ENCODE results near the gene GALNT17.

Gene GALNT17

DNA sequence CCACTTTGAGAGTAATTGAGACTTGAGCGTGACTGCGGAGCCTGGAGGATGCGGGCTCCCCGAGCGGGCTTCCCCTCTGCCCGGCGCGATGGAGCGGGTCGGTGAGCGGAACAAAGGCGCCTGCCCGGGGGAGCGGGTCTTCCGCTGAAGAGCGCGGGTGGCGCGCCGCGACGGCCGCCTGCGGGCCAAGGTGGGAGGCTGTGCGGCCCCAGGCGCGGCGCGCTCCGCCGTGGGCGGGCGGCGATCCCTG, at the start of gene GALNT17:
Gene GALNT17, plus strand, starts transcription at position 18 of the 250 bp plus-strand sequence.
- DNase-seq = no peak

GRCh38 chr7:71095266-71095860, 36.6 kb upstream of the GALNT17 start:
- DNase-seq = no peak

GRCh38 chr7:71096351-71096750, 35.6 kb upstream of the GALNT17 start:
- no peak for DNase-seq

DNA sequence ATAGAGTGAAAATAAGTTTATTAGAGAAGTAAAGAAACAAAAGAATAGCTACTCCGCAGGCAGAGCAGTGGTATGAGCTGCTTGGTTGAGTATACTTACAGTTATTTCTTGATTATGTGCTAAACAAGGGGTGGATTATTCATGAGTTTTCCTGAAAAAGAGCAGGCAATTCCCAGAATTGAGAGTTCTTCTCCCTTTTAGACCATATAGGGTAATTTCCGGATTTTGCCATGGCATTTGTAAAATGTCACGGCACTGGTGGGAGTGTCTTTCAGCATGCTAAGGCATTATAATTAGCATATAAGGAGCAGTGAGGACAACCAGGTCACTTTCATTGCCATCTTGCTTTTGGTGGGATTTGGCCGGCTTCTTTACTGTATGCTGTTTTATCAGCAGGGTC, 25.7 kb upstream of the GALNT17 start:
- DNase-seq = no peak

GRCh38 chr7:71112436-71112835, 19.5 kb upstream of the GALNT17 start:
- DNase-seq = no peak

DNA sequence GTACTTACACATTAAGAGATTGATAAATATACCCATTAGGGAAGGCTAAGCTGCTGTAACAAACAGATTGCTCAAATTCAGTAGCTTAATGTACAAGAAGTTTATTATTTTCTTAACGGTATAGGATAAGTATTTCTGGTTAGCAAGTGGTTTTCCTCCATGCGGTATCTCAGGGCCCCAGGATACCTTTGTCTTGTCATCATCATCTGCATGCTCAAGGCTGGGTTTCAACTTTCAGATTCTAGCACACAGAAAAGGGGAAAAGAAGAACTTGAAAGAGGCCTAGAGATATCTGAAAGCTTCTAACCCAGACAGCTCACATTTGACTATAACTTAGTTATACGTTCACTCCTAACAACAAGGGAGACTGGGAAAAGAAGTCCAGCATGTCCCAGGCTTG, 11.8 kb upstream of the GALNT17 start:
- DNase-seq = no peak

- no peak for DNase-seq
These were observed 2.8 kb upstream of the GALNT17 start for GRCh38 chr7:71129126-71129525.

- DNase-seq = no peak
These were observed 1.8 kb upstream of the GALNT17 start for GRCh38 chr7:71130031-71130679.

GRCh38 chr7:71131256-71132126, 453 bp upstream of the GALNT17 start:
- no peak for DNase-seq

GRCh38 chr7:71132377-71133231, 660 bp downstream of the GALNT17 start:
- DNase-seq = no peak

- no peak for DNase-seq
These were observed 1.3 kb downstream of the GALNT17 start for GRCh38 chr7:71133232-71133622.

GRCh38 chr7:71133856-71134255, 1.9 kb downstream of the GALNT17 start:
- no peak for DNase-seq

DNA sequence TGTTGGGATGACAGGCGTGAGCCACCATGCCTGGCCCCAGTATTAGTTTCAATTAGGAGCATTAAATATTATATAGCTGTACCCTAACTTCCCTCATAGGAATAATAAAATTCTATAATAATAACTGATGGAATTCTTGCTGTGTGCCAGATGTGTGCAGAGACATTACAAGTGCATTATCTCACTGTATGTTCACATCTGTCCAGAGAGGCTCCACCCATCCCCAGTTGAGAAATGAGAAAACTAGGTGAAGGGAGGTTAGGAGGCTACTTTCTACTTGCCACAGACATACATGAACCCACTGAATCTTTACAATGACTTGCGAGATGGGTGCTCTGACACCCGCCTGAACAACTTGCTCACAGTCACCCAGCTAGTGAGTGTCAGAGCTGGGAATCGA, 3.2 kb downstream of the GALNT17 start:
- no peak for DNase-seq

DNA sequence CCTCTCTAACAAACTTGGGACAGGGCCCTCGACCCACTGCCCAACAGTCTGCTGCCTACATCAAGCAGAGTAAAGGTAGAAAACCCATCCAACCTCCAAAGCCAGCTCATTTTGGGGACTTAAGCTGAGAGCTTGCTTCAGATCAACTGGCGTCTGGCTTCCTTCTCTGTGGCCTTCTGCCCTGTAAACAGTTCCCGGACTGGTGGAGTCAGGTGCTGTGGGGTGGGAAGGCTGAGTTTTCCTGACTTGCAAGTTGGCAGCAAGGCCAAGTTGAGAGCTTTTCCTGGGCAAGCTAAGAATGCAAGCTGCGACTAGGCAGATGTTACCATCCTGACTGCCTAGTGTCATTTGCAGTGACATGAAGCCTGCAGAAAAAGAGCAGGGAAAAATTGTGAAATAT, 3.7 kb downstream of the GALNT17 start:
- no peak for DNase-seq

- no peak for DNase-seq
These were observed 5.5 kb downstream of the GALNT17 start for GRCh38 chr7:71137479-71137878.

- DNase-seq = no peak
These were observed 8.3 kb downstream of the GALNT17 start for GRCh38 chr7:71140264-71140663.

DNA sequence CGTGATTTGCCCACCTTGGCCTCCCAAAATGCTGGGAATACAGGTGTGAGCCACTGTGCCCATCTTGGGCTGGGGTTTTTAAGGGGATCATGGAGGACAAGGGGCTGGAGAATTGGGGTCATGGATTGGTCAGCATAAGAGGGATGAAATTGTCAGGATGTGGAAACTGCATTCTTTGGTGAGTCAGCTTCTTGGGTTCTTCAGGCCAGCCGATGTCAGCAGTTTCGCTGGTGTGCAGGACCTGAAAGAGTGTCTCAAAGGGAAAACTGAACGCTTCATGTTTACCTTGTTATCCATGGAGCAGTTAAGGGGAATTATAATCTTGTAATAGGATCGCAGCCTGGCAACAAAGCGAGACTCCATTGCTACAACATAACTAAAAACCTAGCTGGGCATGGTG, 13.0 kb downstream of the GALNT17 start:
- DNase-seq = no peak

GRCh38 chr7:71145906-71146901, 14.3 kb downstream of the GALNT17 start:
- no peak for DNase-seq

- no peak for DNase-seq
These were observed 16.2 kb downstream of the GALNT17 start for GRCh38 chr7:71148098-71148497.

- DNase-seq = no peak
These were observed 23.3 kb downstream of the GALNT17 start for GRCh38 chr7:71155236-71155635.

GRCh38 chr7:71157757-71158156, 25.8 kb downstream of the GALNT17 start:
- DNase-seq = no peak

- DNase-seq = no peak
These were observed 33.8 kb downstream of the GALNT17 start for GRCh38 chr7:71165708-71166107.

Measured in stimulated activated CD4-positive, alpha-beta T cell treated with anti-CD3 and anti-CD28 coated beads, Interleukin-4, amount 100 ng/mL, for 1 hour (primary cell).